ENCODE results near the gene CH25H. TPM values are rescaled to one million over a fixed set of nuclear protein-coding genes. Genes with fewer than 3 reads are reported as not detected.

Gene CH25H
- total and polyA plus RNA-seq, 7 donors, result 0.60 to 6.7 (median 2.1) TPM; not detected in 2

DNA sequence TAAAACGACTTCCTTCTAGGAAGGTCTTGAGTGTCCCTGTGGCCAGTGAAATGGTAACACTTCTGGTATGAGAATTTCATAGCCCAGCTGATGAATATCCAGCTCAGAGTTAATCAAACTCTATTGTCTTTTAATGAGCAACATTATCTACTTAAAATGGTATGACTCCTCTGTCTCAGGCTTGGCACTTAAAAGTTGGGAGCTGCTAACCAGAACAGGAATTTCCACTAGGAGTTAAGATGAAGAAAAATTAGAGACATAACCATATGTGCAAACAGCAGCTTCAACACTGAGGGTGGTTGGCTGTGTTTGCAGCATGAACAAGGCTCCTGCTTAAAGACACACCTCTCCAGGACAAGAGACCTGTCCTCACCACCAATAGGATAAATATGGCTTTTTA, 46.8 kb downstream of the CH25H start:
- Histone ChIP-seq H3K27ac (no peak overlapping the region), H3K27me3 (no peaks in the 10 kb centered on the region), H3K4me1 (no peaks in the 10 kb centered on the region), H3K4me3 (no peak overlapping the region), H3K36me3 (no peaks in the 10 kb centered on the region), H3K9me3 (no peaks in the 10 kb centered on the region)
- intact Hi-C loops (cut with DNase I), result no loop called here
- TF ChIP-seq EP300 (IDR thresholded peaks at IDR 0.05), result no peak
- TF ChIP-seq, protein P1, sequence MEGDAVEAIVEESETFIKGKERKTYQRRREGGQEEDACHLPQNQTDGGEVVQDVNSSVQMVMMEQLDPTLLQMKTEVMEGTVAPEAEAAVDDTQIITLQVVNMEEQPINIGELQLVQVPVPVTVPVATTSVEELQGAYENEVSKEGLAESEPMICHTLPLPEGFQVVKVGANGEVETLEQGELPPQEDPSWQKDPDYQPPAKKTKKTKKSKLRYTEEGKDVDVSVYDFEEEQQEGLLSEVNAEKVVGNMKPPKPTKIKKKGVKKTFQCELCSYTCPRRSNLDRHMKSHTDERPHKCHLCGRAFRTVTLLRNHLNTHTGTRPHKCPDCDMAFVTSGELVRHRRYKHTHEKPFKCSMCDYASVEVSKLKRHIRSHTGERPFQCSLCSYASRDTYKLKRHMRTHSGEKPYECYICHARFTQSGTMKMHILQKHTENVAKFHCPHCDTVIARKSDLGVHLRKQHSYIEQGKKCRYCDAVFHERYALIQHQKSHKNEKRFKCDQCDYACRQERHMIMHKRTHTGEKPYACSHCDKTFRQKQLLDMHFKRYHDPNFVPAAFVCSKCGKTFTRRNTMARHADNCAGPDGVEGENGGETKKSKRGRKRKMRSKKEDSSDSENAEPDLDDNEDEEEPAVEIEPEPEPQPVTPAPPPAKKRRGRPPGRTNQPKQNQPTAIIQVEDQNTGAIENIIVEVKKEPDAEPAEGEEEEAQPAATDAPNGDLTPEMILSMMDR (IDR thresholded peaks at IDR 0.05), result no peak
- no peak for TF ChIP-seq POLR2A (IDR thresholded peaks at IDR 0.05)
- no peak for TF ChIP-seq POLR2AphosphoS5 (IDR thresholded peaks at IDR 0.05)
- no peak for DNase-seq
- WGBS, 2 donors, result 79 to 89% methylated on average over 1 of the region's 1 CpG

DNA sequence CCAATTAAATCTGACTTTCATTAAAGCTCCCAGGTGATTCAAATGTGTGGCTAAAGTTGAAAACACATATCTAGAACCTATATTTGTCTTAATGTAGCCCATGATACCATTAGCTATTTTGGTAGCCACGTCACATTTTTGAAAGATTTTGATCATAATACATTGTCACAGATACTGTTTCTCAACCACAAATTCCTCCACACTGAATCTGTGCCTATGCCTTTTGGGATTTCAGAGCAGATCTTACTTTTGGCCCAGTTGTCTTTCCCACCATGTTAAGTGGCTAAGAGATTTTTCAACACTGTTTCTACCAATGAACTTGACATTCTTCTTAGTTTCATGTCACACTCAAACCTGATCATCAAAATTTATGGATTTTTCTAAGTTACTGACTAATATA, 47.4 kb downstream of the CH25H start:
- no peak for TF ChIP-seq EP300 (IDR thresholded peaks at IDR 0.05)
- no peak for TF ChIP-seq POLR2AphosphoS5 (IDR thresholded peaks at IDR 0.05)
- TF ChIP-seq, protein P1 (IDR thresholded peaks at IDR 0.05), result no peak
- TF ChIP-seq POLR2A (IDR thresholded peaks at IDR 0.05), result no peak
- H3K4me1 ChIP-seq, result no peaks in the 10 kb centered on the region
- H3K27ac ChIP-seq, result no peak overlapping the region
- no peaks in the 10 kb centered on the region for H3K27me3 ChIP-seq
- intact Hi-C loops (cut with DNase I), result no loop called here
- no peak for DNase-seq
- WGBS, 2 donors, result 87 to 92% methylated on average over 1 of the region's 1 CpG
- H3K36me3 ChIP-seq, result no peaks in the 10 kb centered on the region
- H3K9me3 ChIP-seq, result no peaks in the 10 kb centered on the region
- no peak overlapping the region for H3K4me3 ChIP-seq

DNA sequence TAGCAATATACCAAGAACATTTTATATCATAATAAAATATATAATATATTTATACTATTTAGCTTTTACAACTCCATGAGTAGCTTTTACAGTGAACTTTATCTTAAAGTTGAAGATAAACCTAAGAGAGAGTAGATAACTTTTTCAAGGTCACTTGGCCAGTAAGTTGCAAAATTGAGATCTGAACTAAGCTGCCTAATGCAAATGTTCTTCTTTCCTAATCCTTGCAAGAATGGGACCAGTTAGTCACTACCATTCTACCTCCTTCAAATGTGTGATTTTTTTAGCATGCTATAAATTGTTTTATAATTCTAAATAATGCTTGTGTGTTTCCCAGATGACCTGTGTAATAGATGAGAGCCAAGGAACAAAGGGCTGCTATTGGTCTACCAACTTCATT, 47.8 kb downstream of the CH25H start:
- H3K4me1 ChIP-seq, result no peaks in the 10 kb centered on the region
- no peak for DNase-seq
- no peak overlapping the region for H3K27ac ChIP-seq
- H3K36me3 ChIP-seq, result no peaks in the 10 kb centered on the region
- H3K4me3 ChIP-seq, result no peak overlapping the region
- no peaks in the 10 kb centered on the region for H3K9me3 ChIP-seq
- intact Hi-C loops (cut with DNase I), result no loop called here
- no peaks in the 10 kb centered on the region for H3K27me3 ChIP-seq
- no peak for TF ChIP-seq POLR2AphosphoS5 (IDR thresholded peaks at IDR 0.05)
- TF ChIP-seq POLR2A (IDR thresholded peaks at IDR 0.05), result no peak
- no peak for TF ChIP-seq EP300 (IDR thresholded peaks at IDR 0.05)
- TF ChIP-seq, protein P1 (IDR thresholded peaks at IDR 0.05), result no peak

DNA sequence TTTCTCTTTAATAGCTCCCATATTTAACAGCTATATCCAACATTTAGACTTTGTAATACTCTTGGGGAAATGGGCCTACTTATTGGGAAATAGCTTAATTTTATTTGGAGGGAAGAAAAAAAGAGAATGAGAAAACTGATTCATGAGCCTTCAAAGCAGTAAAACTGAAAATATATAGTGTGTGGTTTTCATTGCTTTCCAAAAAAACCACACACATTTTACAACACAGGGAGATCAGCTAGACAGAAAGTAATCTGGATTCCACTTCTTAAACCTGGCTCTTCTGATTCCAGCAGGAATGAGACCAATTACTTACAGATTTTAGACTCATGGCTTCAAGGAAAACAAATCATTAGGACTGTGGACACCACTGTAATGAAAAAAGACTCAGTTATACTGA, 48.7 kb downstream of the CH25H start:
- Histone ChIP-seq H3K9me3 (no peaks in the 10 kb centered on the region), H3K4me3 (no peak overlapping the region), H3K36me3 (no peaks in the 10 kb centered on the region), H3K27ac (no peak overlapping the region), H3K27me3 (no peaks in the 10 kb centered on the region), H3K4me1 (no peaks in the 10 kb centered on the region)
- no peak for DNase-seq
- intact Hi-C loops (cut with DNase I), result no loop called here
- TF ChIP-seq EP300 (IDR thresholded peaks at IDR 0.05) (no peak), POLR2A (IDR thresholded peaks at IDR 0.05) (no peak), POLR2AphosphoS5 (IDR thresholded peaks at IDR 0.05) (no peak)
- TF ChIP-seq, protein P1 (IDR thresholded peaks at IDR 0.05), result no peak

DNA sequence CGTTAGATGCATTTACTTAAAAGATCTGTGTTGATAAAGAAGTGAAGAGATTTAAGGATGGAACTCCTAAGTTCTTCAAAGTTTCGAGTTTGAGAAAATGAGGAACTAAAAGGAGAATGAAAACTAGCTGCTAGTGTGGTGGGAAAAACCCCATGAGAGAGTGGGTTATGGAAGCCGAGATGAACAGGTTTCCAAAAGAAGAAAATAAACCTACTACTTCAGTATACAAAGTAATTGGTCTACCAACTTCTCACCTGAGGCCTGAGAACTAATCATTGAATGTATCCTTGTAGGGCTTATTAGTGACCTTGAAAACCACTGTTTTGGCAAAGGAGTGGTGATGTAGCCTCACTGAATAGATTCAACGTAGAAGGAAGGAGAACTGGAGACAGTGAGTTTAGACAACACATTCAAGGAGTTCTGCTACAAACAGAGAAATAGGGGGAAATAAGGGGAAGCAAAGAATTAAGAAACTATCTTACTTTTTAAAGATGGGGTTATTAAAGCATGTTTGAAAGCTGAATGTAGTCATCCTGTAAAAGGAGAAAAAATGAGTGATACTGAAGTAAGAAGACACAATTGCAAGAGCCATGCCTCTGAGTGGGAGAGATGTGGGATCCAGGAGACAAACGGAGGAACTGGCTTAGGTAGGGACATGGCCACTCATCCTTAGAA, 50.8 kb downstream of the CH25H start:
- TF ChIP-seq EP300 (IDR thresholded peaks at IDR 0.05) (no peak), POLR2A (IDR thresholded peaks at IDR 0.05) (no peak), POLR2AphosphoS5 (IDR thresholded peaks at IDR 0.05) (no peak)
- TF ChIP-seq, protein P1 (IDR thresholded peaks at IDR 0.05), result no peak
- no peak overlapping the region for H3K27ac ChIP-seq
- no peaks in the 10 kb centered on the region for H3K36me3 ChIP-seq
- no peak overlapping the region for H3K4me3 ChIP-seq
- H3K27me3 ChIP-seq, result no peaks in the 10 kb centered on the region
- H3K4me1 ChIP-seq, result no peaks in the 10 kb centered on the region
- WGBS, 2 donors, result 68 to 80% methylated on average over 5 of the region's 5 CpGs
- H3K9me3 ChIP-seq, result no peaks in the 10 kb centered on the region
- intact Hi-C loops (cut with DNase I), result no loop called here
- no peak for DNase-seq
